HG03025 (cell line): ENCODE results near the gene CSNK2A1.
"Not testable (repeated sequence)": the region's sequence is repeated elsewhere in the genome, so short reads cannot be mapped to it uniquely, and the experiment has no call there.

Source experiments
- ATAC-seq: cut with Tn5 transposase; IDR thresholded peaks from one replicate; pipeline ENCODE4 v1.9.1; 2021; ENCODE audit warnings: mild to moderate bottlenecking, moderate library complexity; ENCODE audit not compliant: unreplicated experiment, low FRiP score

CSNK2A1 gene

GRCh38 chr20:543369-544152, at the start of gene CSNK2A1:
CSNK2A1 (minus strand) TSS chr20:543790; CDS start chr20:508551, 35,239 bp downstream.
- peak; percentile 91 for ATAC-seq

DNA sequence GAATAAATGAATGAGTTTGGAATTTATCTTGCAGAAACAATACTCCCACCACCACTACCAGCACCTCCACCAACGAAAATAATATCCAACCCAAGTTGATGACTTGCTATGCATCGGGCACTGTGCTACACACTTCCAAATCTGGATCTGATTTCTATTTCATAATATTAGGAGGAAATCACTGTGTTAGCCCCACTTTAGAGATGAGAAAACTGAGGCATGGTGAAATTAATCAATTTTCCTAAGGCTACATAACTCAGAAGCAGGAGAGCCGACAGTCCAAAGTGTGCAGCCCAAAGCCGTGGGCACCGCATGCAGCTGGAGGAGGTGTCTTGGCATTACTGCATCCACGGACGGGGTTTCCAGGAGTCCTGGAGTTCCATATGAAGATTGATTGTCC, 48.9 kb upstream of the CSNK2A1 start:
- ATAC-seq, result no peak

DNA sequence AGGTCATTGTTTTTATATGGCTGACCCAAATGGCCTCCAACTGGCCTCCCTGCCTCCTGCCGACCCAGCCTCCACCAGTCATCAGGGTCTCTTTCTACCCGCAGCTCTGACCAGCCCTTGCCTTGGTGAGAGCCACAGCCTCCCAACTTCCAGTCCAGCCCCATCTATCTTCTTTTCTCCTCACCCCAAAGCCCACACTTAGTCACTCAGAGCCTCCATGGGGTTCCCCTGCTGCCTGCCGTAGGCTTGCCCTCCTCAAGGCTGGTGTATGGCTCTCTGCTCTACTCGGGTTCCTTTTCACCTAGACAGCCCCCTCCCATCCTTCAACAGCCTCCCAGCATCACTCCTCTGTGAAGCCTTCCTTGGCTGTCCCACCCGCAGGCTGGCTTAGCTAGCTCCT, 48.4 kb upstream of the CSNK2A1 start:
- no peak for ATAC-seq

GRCh38 chr20:588932-589672, 45.5 kb upstream of the CSNK2A1 start:
- ATAC-seq, result peak; percentile 64

- ATAC-seq, result no peak
These were observed 44.9 kb upstream of the CSNK2A1 start for GRCh38 chr20:588476-588875.

- ATAC-seq, result no peak
These were observed 41.3 kb upstream of the CSNK2A1 start for GRCh38 chr20:584971-585301.

DNA sequence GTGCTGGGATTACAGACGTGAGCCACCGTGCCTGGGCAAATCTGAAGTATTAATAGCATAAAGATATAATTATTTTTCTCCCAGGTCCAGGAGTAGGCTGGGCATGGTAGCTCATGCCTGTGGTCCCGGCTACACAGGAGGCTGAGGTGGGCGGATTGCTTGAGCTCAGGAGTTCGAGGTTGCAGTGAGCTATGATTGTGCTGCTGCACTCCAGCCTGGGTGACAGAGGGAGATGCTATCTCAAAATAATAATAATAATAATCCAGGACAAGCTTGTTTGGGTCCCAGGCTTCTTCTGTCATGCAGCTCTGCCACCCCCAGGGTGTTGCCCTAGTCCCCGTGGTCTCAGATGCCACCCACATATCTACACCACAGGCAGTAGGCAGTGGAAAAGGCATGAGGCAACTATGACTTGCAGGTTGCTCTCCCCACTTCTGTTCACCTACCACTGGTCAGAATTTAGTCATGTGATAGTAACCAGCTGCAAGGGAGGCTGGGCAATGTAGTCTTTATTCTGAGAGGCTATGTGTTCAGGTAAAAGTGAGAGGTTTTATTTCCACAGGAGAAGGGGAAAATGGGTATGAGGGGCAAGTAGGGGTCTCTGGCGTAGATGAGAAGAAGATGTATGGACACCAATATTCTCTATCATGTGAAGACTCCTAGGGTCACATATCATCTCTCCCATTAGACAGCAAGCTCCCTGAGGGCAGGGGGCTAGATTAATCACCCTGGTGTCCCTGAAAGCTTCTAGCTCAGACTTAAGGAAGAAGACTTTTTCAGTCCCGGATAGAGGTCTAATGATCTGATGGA, 40.8 kb upstream of the CSNK2A1 start:
- no peak for ATAC-seq

DNA sequence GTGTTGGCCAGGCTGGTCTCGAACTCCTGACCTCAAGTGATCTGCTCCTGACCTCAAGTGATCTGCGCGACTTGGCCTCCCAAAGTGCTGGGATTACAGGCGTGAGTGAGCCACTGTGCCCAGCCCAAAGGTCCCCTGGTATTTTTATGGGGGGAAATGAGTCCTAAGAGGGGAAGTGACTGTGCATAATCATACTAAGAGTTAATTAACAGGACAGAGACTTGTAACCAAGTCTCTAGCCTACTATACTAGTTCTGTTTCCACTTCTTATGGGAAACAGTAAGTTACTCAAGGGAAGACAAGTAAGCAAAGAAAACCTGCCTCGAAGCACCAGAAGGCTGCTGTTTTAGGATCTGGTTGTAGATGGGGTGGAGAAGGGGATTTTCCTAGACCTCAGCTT, 38.6 kb upstream of the CSNK2A1 start:
- no peak for ATAC-seq

DNA sequence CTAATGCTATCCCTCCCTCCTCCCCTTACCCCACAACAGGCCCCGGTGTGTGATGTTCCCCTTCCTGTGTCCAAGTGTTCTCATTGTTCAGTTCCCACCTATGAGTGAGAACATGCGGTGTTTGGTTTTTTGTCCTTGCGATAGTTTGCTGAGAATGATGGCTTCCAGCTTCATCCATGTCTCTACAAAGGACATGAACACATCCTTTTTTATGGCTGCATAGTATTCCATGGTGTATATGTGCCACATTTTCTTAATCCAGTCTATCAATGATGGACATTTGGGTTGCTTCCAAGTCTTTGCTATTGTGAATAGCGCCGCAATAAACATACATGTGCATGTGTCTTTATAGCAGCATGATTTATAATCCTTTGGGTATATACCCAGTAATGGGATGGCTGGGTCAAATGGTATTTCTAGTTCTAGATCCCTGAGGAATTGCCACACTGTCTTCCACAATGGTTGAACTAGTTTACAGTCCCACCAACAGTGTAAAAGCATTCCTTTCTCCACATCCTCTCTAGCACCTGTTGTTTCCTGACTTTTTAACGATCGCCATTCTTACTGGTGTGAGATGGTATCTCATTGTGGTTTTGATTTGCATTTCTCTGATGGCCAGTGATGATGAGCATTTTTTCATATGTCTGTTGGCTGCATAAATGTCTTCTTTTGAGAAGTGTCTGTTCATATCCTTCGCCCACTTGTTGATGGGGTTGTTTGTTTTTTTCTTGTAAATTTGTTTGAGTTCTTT, 35.5 kb upstream of the CSNK2A1 start:
- ATAC-seq, result not testable (repeated sequence)

DNA sequence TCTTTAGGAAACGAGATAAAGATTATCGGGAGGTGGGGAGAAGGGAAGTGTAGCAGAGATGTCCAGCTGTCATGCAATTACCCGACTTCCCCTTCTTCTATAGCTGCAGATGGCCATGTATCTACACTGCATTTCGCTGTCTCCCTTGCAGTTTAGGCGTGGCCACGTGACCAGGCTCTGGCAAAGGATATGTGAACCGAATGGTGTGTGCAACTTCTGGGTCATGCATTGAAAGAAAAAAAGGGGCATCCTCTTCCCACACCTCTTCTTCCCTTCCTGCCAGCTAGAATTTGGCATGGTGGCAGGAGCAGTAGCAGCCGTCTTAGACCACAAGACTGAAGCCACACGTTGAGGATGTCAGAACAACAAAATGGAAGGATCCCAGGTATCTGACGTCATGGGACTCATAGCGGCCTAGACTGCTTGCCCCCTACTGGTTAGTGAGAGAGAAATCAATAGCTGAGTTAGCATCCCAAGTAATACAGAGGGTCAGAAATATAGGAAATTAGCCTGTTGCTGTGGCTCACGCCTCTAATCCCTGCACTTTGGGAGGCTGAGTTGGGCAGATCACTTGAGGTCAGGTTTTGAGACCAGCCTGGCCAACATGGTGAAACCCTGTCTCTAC, 33.7 kb upstream of the CSNK2A1 start:
- no peak for ATAC-seq

GRCh38 chr20:576156-576555, 32.6 kb upstream of the CSNK2A1 start:
- ATAC-seq, result no peak

DNA sequence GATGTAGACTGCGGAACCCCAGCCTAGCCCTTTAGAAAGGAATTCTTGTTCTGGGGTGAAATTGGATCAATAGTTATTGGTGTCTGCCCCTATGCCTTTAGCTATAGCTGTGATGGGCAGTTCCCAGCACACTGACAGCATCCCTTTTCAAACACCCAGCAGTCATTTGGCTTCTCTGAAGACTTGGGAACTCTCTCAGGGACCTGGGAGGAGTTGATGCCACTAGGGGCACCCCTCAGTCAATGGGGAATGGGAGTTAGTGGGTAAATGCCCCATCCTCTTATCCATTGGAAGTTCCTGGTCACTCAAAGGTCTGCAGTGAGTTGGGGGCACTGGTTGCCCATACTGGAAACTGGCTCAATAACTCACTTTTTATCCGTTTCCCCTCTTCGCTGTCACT, 31.6 kb upstream of the CSNK2A1 start:
- ATAC-seq, result no peak

GRCh38 chr20:574297-574942, 30.8 kb upstream of the CSNK2A1 start:
- no peak for ATAC-seq

GRCh38 chr20:573414-574296, 30.1 kb upstream of the CSNK2A1 start:
- no peak for ATAC-seq

GRCh38 chr20:572727-573126, 29.1 kb upstream of the CSNK2A1 start:
- no peak for ATAC-seq

DNA sequence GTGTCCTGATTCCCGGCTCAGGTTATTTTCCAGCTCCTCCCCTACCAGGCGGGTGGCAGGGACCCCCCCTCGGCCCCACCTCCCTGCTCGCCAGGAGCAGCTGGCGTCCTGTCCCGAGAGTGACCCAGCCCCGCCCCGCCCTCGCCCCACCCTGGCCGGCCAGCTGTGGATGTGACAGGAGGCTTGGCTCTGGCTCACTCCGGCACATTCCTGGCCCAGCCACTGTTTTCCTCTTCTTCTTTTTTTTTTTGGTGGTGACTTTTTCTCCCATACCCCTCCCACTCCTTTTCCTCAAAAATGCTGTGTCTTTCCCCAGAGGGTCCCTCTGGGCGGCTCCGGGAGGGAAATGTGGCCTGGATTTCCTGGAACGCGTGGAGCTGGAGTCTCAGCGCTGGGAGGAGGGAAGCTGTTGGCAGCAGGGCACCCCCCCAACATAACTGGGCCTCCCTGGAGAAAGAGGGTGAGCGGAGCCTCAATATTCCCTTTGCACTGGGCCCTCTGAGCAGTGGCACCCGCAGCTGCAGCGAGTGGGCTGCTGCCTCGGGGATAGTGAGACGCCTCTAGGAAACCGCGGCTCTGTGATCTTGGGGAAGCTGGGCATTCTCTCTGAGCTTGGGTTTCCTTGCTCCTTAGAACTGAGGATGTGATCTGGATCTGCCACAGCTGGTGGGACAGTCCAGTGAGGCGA, 28.3 kb upstream of the CSNK2A1 start:
- no peak for ATAC-seq

DNA sequence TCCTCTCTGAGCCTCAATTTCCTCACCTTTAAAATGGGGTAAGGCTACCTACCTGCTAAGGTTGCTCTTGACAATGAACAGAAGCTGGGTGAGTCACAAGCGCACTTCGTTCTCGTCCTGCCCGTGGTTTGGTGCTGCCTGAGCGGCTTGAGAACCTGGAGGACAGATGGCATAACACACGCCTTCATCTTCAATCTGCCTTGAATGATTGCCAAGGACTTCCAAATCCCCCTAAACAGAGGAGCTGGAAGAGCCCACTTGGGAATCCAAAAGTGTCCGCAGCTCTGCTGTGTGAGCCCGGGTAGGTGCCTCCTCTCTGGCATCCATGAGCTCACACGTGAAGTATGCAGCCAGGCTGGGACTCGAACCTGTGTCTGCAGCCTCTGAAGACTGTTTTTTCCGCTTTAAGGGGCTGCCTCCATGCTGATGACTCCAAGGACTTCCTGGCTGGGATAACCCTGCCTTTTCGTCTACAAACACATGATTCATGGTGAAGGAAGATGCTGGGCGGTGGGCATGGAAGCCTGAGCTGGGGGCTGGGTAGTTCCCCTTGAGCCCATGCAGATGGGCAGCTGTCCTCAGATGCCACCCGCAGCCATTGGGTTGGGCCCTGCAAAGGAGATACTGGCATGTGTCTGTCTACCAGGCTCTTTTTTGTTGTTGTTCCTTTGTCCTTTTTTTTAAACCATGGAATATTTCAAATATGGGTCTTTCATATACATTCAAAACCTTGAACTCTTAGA, 25.3 kb upstream of the CSNK2A1 start:
- ATAC-seq, result no peak
